Uterus (tissue), 4 donors: Measurements from ENCODE around the gene CA14. TPM values are rescaled to one million over a fixed set of nuclear protein-coding genes. Genes with fewer than 3 reads are reported as not detected.
A peak's percentile ranks its signal among the peaks of the same experiment; 100 is the strongest.
"Not testable (repeated sequence)": the region's sequence is repeated elsewhere in the genome, so short reads cannot be mapped to it uniquely, and the experiment has no call there.

Source experiments
- DNase-seq, 2 donors: peaks; one replicate each; pipeline ENCODE4 v3.0.0-alpha.2; 2019 to 2020
- H3K27ac ChIP-seq, 2 donors: fragments of 200-600 bp; sonication (generic); 1 replicate in 1 of 2; 2 replicates in 1 of 2; pipeline ENCODE4 v1.5.1; 2016 to 2018
- H3K27me3 ChIP-seq, 2 donors: fragments of 200-600 bp; sonication (generic); one replicate each; pipeline ENCODE4 v1.5.1; 2018 to 2019; ENCODE audit warnings: control low read depth in 1 of 2
- H3K36me3 ChIP-seq, 2 donors: fragments of 200-600 bp; sonication (generic); one replicate each; pipeline ENCODE4 v1.5.1; 2019; ENCODE audit warnings: control low read depth in 1 of 2
- H3K4me1 ChIP-seq, 2 donors: fragments of 200-600 bp; sonication (generic); one replicate each; pipeline ENCODE4 v1.5.1; 2018 to 2019; ENCODE audit warnings: control low read depth in 1 of 2
- H3K4me3 ChIP-seq, 2 donors: fragments of 200-600 bp; sonication (generic); 1 replicate in 1 of 2; 2 replicates in 1 of 2; pipeline ENCODE4 v1.5.1; 2018 to 2019; ENCODE audit warnings: mild to moderate bottlenecking in 1 of 2
- H3K9me3 ChIP-seq, 2 donors: fragments of 200-600 bp; sonication (generic); one replicate each; pipeline ENCODE4 v1.5.1; 2019; ENCODE audit warnings: control low read depth in 1 of 2
- POLR2A ChIP-seq, 2 donors: fragments of 450-650 bp; IDR thresholded peaks; one replicate each; pipeline ENCODE4 v1.6.1; 2016; ENCODE audit warnings: antibody characterized with exemption in 2 of 2, mild to moderate bottlenecking in 1 of 2, moderate library complexity in 1 of 2
- intact Hi-C: fragments of 100-400 bp; cut with DNase I; formaldehyde crosslinking; loops from one replicate; pipeline ENCODE4 v1.15.1; 2023; ENCODE audit warnings: low total_unique reads
- total RNA-seq, 4 donors: library from RNA; depleted of rRNA in 3 of 4; stranded (reverse); fragments of >200 nt in 3 of 4; gene quantifications; one replicate each; pipeline versions ENCODE4 v1.1.0 to v1.2.4, GENCODE V29; 2014 to 2023
- TF ChIP-seq, protein P1 (sequence below), 4 experiments: fragments of 200-600 bp in 2 of 4; fragments of 450-650 bp in 2 of 4; sonication (generic) in 2 of 4; IDR thresholded peaks; one replicate each; pipeline ENCODE4 v1.5.1; 2016 to 2019; ENCODE audit warnings: antibody characterized with exemption in 4 of 4, mild to moderate bottlenecking in 2 of 4, moderate library complexity in 1 of 4
- donor health status: DM: yes; HTN: yes; CAD: no.

CA14 gene
- total RNA-seq, 4 donors from 2014 or later = 0.88 to 0.90 TPM; not detected in 2

DNA sequence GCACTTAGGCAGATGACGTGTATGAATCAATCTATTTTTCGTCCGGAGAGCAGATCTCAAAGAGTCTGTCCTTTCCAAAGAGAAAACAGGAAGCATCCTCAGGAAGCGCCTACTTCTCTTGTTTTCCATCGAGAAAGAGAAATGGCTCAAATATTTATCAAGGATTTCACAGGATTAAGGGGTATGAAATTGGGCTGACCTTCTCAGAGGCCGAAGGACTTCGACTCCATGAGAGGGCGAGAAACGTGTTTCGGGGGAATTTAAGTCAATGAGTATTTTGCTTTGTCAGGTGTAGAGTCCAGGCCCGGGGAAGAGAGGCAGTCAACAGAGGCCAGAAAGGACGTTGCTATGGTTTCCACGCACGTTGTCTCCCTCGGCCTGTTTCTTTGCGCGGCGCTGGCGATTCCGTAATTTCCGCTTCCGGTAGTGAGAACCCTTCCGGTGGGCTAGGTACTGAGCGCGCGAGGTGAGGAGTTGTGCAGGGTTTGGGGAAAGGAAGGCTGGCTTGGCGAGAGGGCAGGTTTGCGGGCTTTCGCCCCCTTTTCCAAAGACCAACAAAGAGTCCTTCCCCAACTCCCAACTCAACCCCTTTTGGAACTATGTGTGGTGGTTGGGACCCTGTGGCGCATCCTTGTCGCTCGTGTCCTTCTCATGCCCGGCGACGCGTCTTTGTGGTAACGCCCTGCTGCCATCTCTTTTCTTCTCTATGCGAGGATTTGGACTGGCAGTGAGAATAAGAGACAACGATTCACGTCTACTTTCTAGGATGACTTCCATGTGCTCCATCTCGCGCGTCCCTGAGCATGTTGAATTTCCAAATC lies 36.1 kb downstream of the CA14 start, which contains the start of gene MRPS21:
Gene MRPS21 (plus strand): TSS at position 429 of the 821 bp plus-strand sequence. CDS start 506 bp downstream, outside the sequence.
- H3K4me1 ChIP-seq = peaks cover 0 to 3% of the 10 kb centered on the region in 2 donors
- H3K9me3 ChIP-seq = no peaks in the 10 kb centered on the region
- no peaks in the 10 kb centered on the region for H3K27me3 ChIP-seq
- no peaks in the 10 kb centered on the region for H3K36me3 ChIP-seq
- H3K4me3 ChIP-seq = peak within 1 kb of the TSS; percentile 60 to 84
- TF ChIP-seq, protein P1, sequence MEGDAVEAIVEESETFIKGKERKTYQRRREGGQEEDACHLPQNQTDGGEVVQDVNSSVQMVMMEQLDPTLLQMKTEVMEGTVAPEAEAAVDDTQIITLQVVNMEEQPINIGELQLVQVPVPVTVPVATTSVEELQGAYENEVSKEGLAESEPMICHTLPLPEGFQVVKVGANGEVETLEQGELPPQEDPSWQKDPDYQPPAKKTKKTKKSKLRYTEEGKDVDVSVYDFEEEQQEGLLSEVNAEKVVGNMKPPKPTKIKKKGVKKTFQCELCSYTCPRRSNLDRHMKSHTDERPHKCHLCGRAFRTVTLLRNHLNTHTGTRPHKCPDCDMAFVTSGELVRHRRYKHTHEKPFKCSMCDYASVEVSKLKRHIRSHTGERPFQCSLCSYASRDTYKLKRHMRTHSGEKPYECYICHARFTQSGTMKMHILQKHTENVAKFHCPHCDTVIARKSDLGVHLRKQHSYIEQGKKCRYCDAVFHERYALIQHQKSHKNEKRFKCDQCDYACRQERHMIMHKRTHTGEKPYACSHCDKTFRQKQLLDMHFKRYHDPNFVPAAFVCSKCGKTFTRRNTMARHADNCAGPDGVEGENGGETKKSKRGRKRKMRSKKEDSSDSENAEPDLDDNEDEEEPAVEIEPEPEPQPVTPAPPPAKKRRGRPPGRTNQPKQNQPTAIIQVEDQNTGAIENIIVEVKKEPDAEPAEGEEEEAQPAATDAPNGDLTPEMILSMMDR (IDR thresholded peaks at IDR 0.05) = no peak
- TF ChIP-seq POLR2A (IDR thresholded peaks at IDR 0.05) = peak; percentile 21 to 73
- peak within 1 kb of the TSS; percentile 73 to 83 for H3K27ac ChIP-seq
- DNase-seq = peak; percentile 89 to 90
- intact Hi-C loops = no loop called here

DNA sequence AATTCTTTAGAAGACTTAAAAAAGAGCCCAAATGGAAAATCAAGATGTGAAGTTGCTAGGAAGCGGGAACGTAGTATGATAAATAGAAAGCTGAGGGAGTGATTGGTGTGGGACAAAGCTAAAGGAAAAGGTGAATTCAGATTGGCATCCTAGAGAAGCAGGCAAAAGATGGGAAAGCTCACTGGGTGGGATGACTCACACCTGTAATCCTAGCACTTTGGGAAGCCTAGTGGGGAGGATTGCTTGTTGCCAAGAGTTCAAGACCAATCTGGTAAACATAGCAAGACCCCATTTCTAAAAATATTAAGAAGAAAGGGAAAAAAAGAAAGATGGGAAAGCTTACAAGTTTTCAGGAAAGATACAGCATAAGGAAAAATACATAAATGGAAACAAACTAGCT lies 37.9 kb downstream of the CA14 start:
- TF ChIP-seq, protein P1 (IDR thresholded peaks at IDR 0.05) = no peak
- TF ChIP-seq POLR2A (IDR thresholded peaks at IDR 0.05) = no peak
- DNase-seq = no peak
- Histone ChIP-seq H3K4me3 (no peak overlapping the region), H3K27ac (no peak overlapping the region), H3K9me3 (no peaks in the 10 kb centered on the region), H3K4me1 (peaks cover 0 to 3% of the 10 kb centered on the region in 2 donors), H3K27me3 (no peaks in the 10 kb centered on the region), H3K36me3 (no peaks in the 10 kb centered on the region)
- intact Hi-C loops = no loop called here

DNA sequence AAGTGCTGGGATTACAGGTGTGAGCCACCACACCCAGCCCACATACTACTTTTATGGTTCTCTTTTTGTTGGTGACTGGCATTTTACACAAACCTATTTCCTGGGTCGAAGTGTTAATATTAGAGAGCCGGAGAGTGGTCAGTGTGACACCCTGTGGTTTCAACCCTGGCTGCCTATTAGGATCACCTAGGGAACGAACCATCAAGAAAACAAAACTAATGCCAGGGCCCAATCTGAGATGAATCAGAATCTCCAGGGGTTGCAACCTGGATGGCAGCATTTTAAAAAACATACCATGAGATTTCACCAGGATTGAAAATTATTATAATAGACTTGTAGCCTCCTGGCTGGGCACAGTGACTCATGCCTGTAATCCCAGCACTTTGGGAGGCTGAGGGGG lies 42.1 kb downstream of the CA14 start:
- Histone ChIP-seq H3K27ac (no peak overlapping the region), H3K9me3 (no peaks in the 10 kb centered on the region), H3K4me1 (no peaks in the 10 kb centered on the region), H3K4me3 (no peak overlapping the region), H3K27me3 (no peaks in the 10 kb centered on the region), H3K36me3 (no peaks in the 10 kb centered on the region)
- no peak for DNase-seq
- intact Hi-C loops = no loop called here
- TF ChIP-seq, protein P1 (IDR thresholded peaks at IDR 0.05) = no peak
- TF ChIP-seq POLR2A (IDR thresholded peaks at IDR 0.05) = no peak

DNA sequence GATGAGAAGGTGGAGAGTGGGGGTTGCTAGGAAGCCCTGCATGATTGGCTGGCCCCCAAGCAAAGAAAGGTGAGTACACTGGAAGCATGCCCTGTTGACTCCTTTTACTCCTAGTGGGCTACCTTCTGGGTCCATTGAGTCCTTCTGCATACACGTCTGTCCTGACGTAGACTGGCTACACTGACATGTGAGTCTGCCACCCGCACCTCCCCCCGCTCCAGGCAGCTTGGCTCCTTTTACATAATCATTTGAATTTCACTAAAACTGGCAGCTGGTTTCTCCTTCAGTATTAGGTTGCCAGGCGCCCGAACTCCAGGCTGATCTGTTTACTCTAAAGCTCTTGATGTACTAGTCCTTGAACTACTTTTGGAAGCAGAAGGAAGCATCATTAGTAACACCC lies 44.8 kb downstream of the CA14 start:
- Histone ChIP-seq H3K4me1 (no peaks in the 10 kb centered on the region), H3K27me3 (no peaks in the 10 kb centered on the region), H3K4me3 (no peak overlapping the region), H3K36me3 (no peaks in the 10 kb centered on the region), H3K9me3 (no peaks in the 10 kb centered on the region), H3K27ac (no peak overlapping the region)
- TF ChIP-seq, protein P1 (IDR thresholded peaks at IDR 0.05) = no peak
- no peak for TF ChIP-seq POLR2A (IDR thresholded peaks at IDR 0.05)
- no peak for DNase-seq
- intact Hi-C loops = no loop called here

DNA sequence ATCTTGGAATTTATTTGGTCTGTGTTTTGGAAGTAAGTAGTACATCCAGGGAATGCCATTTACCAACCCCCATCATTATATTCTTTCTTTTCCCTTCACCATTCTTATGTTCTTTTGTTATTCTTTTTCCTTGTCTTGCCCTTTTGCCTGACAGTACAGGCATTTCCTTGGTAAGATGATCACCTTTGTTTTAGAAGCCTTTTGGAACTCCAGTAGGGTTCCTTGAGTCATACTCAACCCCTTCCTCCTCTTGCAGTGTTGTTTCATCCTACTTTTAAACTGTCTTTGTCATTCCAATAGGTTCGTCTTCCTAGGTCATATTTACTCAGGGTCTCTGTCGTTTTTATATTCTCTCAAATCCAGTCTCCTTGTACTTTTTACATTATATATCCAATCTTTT lies 45.3 kb downstream of the CA14 start:
- DNase-seq = no peak
- Histone ChIP-seq H3K4me1 (no peaks in the 10 kb centered on the region), H3K27ac (no peak overlapping the region), H3K9me3 (no peaks in the 10 kb centered on the region), H3K4me3 (no peak overlapping the region), H3K36me3 (no peaks in the 10 kb centered on the region), H3K27me3 (no peaks in the 10 kb centered on the region)
- TF ChIP-seq, protein P1 (IDR thresholded peaks at IDR 0.05) = no peak
- TF ChIP-seq POLR2A (IDR thresholded peaks at IDR 0.05) = no peak
- intact Hi-C loops = no loop called here

DNA sequence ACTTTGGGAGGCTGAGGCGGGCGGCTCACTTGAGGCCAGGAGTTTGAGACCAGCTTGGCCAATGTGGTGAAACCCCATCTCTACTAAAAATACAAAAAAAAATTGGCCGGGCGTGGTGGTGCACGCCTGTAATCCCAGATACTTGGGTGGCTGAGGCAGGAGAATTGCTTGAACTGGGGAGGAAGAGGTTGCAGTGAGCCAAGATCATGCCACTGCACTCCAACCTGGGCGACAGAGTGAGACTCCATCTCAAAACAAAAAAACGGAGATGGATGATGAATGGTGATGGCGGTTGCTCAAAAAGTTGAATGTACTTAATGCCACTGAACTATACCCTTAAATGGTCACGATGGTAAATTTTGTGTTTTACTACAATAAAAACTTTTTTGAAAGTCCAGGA lies 51.0 kb downstream of the CA14 start:
- H3K27ac ChIP-seq, intact Hi-C loops, H3K36me3 ChIP-seq, H3K9me3 ChIP-seq, H3K4me1 ChIP-seq, H3K4me3 ChIP-seq, DNase-seq, H3K27me3 ChIP-seq: not testable (repeated sequence)
